HG03045 (cell line): ENCODE measurements around the gene TUBB4B.

ENCODE experiments used
- ATAC-seq: cut with Tn5 transposase; IDR thresholded peaks from one replicate; pipeline ENCODE4 v1.9.1; 2021; ENCODE audit warnings: mild to moderate bottlenecking, moderate library complexity; ENCODE audit not compliant: unreplicated experiment

The TUBB4B gene

DNA sequence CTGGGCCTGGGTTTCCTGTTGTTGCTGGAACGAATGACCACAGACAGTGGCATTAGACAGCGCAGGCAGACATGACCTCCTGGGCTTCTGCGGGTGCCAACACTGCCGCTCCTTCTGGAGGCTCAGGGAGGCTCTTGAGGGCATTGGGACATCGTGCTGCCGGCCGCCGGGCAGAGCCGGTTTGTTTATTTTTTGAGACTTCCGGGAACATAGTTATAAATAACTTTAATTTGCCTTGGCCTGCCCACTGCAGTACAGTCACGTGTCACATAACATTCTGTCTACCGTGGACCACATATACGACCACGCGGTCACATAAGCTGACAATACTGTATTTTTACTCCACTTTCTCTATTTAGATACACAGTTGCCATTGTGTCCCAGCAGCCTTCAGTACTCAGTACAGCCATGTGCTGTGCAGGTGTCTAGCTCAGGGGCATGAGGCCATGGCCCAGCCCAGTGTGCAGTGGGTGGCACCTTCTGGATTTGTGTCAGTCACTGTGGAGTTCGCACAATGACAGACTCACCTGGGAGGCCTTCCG, 28.2 kb downstream of the TUBB4B start:
- no peak for ATAC-seq

DNA sequence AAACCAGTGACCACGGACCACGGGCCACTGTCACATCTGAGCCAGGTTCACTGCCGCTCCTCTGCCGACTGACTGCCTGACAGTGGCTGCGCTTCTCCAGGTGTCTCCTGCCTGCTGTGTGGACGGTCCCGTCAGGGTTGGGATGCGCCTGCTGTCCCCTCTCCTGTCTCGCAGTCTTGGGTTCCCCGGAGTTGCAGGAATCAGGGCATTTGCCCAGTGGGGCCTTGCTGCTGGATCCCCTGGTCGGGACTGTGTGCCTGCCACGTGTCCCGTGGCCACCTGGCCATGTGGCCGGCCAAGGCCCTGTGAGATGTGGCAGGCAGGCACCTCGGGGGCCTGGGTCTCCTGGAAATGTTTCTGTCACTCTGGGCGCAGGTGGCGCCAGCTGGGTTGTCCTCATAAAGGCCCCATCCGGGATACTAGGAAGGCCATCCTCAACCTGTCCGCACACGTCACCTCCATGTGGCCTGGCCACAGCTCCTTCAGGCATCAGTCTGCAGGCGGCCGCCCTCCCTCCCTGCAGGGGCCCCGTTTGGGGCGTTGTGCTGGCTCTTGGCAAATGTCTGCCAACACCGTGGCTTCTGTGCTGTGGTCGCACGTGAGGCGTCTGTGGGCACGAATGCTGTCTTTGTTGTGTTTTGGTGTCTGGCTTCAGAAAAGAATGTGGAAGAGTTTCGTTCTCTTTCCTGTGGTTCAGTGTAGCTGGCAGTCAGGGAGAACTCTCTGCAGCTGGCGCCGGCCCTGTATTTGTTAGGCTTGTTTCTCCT, 30.0 kb downstream of the TUBB4B start:
- ATAC-seq, result no peak

DNA sequence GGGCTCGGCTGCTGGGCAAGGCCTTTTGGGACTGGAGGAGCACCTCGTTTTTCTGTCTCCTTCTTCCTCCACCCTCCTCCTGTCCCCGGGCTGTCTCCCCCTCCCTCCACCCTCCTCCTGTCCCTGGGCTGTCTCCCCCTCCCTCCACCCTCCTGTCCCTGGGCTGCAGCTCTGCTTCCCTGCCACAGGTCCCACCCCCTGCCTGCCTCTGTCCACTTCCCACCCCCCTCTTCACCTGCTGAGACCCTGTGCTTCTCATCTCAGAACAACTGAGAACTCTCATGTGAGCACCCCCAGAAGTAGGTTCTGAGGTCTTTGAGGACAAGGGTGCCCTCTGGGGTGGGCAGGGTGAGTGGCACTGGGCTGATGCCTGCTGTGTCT, 30.6 kb downstream of the TUBB4B start:
- ATAC-seq, result no peak

DNA sequence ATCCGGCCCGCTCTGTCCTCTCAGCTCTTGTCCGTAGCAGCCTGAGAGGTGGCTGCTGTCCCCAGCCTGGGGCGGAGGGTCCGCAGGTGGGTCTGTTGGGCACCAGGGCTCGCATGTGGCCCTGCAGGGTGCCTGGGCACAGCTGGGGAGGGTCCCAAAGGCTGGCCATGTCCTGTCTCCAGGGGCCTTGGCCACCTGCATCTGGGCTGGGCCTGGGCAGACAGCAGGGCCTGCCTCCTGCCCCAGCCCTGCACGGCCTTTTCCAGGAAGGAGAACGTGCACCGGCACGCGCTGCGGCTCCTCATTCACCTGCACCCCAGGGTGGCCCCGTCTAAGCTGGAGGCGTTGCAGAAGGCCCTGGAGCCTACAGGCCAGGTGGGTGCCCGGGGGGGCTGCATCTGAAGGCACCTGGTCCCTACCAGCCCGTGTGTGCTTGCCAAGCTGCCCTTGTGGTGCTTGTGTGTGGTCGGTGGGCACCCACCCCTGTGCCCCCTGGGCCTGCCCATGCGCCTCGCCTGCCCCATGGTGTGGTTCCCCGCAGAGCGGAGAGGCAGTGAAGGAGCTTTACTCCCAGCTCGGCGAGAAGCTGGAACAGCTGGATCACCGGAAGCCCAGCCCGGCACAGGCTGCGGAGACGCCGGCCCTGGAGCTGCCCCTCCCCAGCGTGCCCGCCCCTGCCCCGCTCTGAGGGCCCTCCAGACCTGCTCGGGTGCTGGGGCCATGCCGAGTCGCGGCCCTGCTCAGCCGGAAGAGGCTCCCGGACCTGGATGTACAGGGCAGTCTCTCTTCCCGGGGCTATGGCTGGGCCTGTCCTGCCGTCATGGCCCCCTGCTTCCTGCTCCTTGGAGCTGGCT, 31.4 kb downstream of the TUBB4B start:
- no peak for ATAC-seq

DNA sequence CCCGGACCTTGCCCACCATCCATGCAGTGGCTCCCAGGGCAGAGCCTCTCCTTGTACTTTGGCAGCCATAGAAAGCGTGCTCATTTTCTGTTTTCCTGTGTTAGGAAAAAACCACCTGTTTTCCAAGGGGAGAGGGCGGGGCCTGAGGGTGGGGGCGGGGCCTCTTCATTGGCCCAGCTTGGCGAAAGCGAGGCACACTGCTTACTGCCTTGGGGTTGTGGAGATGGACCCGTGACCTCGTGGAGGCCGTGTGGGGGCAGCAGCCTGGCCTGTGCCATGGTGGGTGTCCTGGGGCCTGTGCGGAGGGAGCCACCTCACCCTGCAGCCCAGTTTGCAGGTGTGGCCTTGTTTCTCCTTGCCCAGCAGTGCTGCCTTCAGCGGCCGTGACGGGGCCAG, 32.0 kb downstream of the TUBB4B start:
- ATAC-seq, result no peak

DNA sequence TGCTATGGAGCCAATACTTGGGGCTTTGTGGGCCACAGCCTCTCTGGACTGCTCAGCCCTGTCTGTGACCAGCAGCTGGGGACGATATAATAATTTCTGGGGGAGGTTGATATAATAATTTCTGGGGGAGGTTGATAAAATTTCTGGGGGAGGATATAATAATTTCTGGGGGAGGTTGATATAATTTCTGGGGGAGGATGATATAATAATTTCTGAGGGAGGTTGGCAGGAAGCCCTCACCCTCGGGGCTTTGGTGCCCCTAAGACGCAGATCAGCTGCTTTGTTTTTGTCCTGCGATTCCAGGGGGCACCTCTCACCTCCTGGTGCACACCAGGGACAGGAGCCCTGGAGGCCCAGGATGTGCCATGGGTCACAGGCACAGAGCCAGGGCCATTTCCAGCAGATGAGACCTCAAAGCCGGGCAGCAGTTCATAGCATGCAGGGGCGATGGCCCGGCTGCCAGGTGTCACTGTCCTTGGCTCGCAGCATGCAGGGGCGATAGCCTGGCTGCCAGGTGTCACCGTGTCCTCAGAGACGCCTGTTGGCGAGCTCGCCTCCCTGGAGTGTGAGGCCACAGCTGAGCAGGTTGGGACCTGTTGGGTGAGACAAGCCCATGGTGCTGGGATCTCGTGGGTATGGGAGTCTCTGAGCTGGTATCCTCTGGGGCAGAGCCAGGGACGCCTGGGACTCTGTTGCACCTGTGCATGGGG, 32.7 kb downstream of the TUBB4B start:
- no peak for ATAC-seq

DNA sequence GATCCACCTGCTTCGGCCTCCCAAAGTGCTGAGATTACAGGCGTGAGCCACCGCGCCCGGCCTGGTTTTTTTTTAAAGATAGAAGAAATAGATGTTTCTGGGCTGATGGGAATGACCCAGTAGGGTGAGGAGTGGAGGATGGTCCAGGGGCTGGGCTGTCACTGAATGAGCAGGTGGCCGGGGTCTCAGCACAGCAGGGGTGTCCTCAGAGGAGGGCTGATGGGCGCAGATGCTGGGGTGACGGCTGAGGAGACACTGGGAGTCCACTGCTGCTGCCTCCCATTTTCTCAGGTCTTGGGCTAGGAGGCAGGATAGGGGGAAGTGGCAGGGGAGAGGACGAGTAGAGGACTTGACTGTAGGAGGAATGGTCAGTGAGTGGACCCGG, 34.1 kb downstream of the TUBB4B start:
- no peak for ATAC-seq

DNA sequence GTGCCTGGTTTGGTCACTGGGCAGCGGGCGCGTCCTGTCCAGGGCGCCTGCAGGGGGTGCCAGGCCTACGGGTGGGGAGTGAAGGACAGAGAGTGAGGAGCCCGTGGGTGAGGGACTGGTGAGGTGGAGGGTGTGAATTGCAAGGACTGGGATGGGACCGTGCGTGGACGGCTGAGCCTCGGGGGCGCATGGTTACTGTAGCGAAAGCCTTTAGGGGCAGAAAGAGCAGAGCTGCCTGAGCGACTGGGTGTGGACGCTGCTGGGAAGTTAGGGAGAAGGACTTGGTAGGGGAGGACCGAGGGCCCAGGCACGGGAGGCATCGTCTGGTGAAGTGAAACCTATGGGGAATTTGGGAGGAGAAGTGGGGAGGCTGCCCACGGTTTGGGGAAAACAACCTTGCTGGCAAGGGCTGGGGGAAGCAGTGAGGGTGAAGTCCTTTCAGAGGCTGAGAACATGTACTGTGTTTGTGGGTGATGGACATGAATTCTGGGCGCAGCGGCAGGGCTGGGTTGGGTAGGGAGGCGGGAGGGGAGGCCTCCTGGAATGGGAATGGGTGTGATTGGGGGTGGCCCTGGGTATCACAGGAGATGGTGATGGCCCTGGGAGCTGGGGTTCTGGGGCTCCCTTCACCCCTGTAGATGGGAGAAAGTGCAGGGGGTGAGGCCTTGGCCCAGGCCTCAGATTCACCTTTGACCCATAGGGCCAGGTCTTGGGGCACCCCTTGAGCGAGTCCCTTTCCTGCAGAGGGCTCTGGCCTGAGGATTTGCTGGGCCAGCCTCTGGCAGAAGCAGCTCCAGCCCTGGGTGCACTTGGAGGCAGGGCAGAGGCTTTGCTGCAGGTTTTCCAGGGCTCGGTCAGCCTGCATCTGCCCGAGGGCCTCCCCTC, 34.7 kb downstream of the TUBB4B start:
- ATAC-seq, result no peak

DNA sequence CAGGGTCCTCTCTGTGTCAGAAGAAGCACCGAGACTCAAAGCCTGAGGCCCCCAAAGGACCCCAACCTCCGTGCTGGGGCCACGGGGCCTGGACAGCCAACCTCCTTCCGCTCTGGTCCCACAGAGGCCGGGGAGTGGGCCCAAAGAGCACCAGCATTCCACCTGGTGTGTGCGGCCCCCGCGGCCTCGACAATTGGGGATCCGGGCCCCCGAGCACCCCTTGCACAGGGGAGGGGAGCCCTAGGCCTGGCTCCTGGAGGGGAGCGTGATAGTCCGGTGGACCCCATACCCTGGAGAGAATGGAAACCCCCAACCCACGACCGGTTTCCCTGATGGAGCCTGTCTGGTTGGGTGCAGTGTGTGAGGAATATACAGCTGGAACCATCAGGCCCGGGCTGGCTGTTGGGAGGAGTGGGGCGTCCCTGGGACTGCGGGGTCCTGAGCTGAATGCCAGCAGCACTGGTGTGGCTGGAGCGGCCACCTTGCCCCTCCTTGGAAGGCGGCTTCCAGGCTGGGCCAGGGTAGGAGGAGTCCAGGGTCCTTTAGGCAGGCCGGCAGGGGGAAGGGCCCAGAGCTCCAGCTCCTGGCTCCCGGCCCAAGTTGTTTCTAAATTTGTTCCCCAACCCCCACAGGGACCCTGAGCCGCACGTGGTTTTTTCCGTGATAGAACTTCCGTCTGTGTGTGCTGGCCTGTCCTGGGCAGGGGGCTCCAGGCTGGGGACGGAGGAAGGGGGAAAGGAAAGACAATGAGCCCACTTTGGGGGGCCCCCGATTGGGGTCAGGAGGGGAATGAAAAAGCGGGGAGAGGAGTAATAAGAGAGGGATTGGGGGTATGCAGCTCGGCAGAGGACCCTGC, 35.6 kb downstream of the TUBB4B start:
- ATAC-seq, result no peak

DNA sequence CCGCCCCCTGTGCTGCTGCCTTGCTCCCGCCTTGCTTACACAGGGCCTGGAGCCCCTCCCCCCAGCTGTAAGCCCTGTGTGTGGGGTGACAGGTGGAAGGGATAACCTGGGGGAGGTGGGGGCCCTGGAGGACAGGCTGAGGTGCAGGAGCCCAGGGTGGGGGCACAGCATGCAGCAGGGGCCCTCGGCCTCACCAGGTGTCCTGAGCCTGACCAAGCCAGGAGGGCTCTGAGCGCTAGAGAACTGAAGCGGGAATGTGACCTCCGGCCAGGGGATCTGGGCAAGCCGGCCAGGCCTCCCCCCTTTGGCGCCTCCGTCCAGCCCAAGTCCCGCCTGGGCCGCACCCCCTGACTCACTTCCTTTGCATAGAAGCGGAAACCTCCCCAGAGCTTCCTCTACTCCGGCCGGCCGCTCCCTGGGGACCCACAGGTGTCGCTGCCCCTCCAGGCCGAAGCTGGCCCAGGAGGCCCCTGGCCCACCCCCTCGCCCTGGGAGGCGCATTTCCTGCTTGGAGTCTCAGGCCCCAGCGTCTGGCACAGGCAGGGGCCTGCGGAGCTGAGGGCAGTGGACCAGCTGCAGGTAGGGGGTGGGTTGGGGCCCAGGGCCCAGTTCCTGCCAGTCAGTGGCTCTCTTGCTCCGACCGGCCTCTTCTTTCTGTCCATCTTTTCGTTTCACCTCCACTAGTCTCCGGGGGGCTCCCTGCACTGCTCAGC, 36.4 kb downstream of the TUBB4B start, which contains the start of gene TOR4A:
TSS of gene TOR4A (plus strand) at position 398 of the 713 bp plus-strand sequence. CDS start 964 bp downstream, outside the sequence.
- ATAC-seq, result peak; percentile 56

DNA sequence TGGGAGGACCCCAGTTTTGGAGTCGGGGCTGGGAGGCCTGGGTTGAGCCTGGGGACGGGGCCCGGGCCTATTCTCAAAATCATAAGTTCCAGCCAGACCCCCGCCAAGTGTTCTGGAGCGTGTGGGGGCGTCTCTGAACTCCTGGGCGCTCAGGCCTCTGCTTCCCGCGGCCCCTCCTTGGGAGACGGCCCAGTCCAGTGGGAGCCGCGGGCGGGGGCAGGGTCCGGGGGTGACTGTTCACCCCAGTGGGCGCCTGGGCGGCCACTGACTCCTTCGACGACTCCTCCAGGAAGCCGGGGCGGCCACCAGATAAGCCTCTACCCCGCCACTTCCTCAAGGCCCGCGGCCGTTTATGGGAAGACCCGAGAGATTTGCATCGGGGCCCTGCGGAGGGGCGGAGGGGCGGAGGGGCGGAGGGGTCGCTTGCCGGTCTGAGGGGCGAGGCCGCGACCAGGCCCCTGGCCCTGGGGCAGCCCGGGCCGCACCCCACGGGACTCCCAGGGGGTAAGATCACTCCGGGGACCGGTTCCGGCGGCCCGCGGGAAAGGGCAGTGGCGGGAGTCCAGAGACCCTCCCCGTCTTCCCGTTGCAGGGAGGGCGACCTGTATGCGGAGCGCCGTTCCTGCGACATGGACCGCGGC, 37.1 kb downstream of the TUBB4B start:
- ATAC-seq, result no peak

DNA sequence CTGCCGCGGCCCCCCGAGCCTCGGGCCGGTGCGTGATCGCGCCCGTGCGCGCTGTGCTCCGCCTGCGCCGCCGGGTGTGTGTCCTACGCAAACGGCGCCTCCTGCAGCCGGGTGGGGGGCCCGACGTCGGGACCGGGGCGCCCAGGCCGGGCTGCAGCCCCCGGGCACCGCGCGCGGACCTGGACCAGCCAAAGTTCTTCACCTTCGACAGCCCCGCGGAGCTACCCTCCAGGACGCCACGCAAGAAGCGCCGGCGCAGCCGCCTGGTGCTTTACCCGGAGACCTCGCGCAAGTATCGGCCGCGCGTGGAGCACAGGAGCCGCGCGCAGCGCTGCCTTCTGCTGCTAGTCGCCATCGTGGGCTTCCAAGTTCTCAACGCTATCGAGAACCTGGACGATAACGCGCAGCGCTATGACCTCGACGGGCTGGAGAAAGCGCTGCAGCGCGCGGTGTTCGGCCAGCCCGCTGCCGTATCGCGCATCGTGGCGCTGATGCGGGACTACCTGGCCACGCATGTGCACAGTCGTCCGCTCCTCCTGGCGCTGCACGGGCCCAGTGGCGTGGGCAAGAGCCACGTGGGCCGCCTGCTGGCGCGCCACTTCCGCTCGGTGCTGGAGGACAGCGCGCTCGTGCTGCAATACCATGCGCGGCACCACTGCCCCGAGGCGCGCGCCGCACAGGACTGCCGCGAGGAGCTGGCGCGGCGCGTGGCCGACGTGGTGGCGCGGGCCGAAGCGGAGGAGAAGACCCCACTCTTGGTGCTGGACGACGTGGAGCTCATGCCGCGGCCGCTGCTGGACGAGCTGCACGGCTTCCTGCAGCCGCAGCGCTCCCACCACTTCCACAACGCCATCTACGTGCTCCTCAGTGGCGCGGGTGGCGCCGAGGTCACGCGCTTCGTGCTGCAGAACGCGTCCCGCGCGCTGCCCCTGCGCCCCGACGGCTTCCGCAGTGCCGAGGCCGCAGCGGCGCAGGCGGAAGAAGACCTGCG, 37.9 kb downstream of the TUBB4B start:
- ATAC-seq, result no peak

DNA sequence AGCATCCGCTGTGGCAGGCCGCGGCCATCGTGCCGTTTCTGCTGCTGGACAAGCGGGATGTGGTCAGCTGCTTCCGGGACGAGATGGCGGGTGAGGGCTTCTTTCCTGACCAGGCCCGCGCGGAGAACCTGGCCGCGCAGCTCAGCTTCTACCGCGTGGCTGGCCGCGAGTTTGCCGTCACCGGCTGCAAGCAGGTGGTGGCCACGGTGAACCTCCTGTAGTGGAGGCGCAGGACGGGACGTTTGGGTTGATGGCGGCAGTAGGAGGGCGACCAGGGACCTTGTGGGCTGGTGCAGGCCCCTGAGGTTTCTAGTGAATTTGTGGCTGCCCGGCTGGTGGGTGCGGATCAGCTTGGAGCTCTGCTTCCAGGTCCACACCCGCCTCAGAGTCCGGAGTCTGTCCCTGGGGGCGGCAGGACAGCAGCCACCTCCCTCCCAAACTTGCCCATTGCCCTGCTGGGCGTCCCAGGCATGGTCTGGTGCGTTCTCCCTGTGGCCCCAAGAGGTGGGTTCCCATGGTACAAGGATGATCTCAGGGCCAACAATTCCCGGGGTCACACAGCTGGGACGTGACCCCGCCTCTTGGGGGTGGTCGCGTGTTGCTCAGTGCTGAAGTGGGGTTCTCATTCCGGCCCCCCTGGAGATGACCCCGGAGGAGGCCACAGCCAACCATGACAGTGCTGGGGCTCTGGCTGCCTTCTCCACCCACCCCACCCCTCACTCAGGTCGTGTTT, 38.8 kb downstream of the TUBB4B start:
- ATAC-seq, result no peak

DNA sequence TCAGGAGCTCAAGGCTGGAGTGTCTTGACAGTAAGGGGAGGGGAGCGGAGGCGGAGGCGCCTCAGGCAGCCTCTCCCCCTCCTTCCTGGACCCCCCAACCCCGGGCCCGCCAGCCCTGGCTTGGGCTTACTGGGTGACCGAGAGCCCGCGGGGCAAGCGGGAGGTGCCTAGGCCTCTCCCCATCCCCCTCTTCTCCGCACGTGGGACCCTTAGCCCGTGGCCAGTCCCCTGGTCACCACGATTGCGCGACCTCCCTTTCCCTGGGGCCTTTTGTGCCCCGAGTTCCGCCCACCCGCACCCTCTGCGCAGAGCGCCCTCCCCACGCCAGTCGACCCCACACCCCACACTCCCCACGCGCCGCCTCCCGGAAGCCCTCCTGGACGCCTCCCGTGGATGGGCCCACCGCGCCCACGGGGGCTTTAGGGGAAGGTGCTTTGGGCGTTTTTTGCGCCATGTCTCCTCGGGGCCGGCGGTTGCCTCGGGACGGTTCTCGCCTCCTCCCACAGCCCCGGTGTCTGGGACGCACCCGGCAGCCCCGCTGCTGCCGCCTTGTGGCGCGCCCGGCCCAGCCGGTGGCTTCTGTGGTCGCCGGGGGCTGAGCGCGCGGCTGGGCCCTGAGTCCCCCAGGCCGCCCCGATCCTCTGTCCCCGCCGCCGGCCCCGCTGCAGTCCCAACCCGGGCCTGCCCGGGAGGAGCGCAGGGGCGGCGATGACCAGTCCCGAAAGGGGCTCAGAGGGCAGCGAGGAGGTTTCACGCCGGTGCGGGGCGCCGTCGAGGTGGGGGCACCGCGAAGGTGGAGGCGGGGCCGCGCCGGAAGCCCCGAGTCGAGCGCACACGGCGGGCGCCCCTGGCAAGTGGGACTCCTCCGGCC, 39.6 kb downstream of the TUBB4B start:
- no peak for ATAC-seq

DNA sequence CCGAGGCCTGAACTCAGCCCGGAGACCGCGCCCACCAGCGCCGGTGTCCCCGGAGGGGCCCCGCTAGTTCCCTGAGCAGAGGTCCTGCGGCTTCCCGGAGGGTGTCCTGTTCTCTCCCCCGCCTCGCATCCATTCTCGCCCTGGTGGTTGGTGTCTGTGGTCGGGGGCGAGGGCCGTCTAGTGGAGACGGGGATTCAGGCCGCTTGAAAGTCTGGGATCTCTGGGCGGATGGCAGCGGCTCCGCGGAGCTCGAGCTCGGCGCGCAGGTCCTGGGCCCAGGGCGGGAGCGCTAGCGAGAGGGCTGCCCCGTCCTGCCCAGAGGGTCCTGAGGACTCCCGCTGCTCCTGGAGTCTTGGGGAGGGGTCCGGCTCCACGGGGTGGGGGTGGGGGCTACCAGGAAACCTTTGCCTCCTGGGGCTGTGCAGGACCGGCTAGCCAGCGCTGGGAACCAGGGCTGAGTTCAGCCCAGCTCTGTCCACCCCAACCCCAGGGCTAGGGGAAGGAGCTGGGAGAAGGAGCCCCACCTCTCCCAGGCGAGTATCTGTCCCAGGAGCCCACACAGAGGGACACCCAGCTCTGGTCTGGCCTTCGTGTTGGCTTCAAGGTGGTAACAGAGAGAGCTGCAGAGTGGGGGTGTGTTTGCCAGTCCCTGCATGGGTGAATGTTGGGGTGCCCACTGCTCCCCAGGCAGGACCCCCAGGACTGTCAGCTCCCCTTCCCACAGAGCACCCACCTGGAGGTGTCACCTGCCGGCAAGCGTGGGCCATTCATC, 40.4 kb downstream of the TUBB4B start:
- no peak for ATAC-seq
